ENCODE measurements around the gene C9orf85.

Gene C9orf85

DNA sequence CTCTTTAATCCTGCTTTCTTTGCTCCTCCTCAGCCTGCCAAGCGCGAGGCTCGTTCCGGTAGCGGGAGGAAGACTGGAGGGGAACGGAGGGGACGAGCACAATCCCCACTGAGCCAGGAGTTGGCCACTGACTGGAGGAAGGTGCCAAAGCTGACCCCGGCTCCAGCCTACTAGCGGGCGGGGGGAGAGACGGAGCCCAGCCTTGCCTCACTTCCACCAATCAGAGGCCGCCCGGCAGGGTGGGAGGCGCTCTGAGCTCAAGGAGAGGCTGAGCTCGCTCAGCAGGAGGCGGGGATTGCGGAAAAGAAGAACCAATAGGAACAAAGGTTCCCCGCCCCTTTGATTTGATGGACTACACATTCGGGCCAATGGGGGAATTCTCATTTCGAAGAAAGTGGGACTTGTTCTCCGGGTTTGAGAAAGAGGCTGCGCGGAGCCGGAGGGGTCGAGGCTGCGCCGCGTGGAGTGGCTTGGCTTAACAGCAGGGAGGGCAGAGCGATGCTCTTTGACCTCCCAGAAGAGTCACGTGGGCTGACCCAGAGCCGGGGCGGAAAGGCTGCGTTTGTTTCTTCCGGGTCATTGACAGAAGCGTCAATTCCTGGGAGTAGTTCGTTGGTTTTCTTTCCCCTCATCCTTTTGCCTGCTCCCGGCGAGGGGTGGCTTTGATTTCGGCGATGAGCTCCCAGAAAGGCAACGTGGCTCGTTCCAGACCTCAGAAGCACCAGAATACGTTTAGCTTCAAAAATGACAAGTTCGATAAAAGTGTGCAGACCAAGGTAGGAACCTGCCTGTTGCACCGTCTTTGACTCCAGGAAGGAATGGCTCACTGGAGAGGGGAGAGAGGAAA is at the start of gene C9orf85, which contains the start of gene ABHD17B:
Gene C9orf85, plus strand, starts transcription at position 579 of the 847 bp plus-strand sequence. Its CDS starts 96 bp downstream, at position 675.
Gene ABHD17B, minus strand, starts transcription at position 133 of the 847 bp plus-strand sequence. CDS start 36,113 bp downstream, outside the sequence.
- Histone ChIP-seq H2AFZ (ENCODE audit: low read length) (no peak within 1 kb of the TSS), H3K27me3 (ENCODE audit: insufficient read depth, low read length) (no peaks in the 10 kb centered on the region)
- TF ChIP-seq EZH2 (IDR thresholded peaks at IDR 0.05; ENCODE audit: borderline replicate concordance, low read length) (no peak), CTCF (IDR thresholded peaks at IDR 0.05; ENCODE audit: low read length) (no peak)

GRCh38 chr9:71863631-71864030 is 47.8 kb upstream of the C9orf85 start:
- no peaks in the 10 kb centered on the region for H3K27me3 ChIP-seq (ENCODE audit: insufficient read depth, low read length)
- no peak overlapping the region for H3K9ac ChIP-seq (ENCODE audit: low read length)
- H2AFZ ChIP-seq (ENCODE audit: low read length) = no peak overlapping the region
- H3K27ac ChIP-seq (ENCODE audit: low read depth, low read length, poor library complexity, severe bottlenecking) = no peak overlapping the region
- H3F3A ChIP-seq (ENCODE audit: insufficient read depth, low read length) = no peaks in the 10 kb centered on the region
- H3K79me2 ChIP-seq (ENCODE audit: insufficient read depth, low read length) = no peaks in the 10 kb centered on the region
- H3K9me3 ChIP-seq (ENCODE audit: low read length) = peaks cover 15% of the 10 kb centered on the region; the same call in 1 of the 2 replicates
- TF ChIP-seq CTCF (IDR thresholded peaks at IDR 0.05; ENCODE audit: low read length) = no peak
- no peak for TF ChIP-seq EZH2 (IDR thresholded peaks at IDR 0.05; ENCODE audit: borderline replicate concordance, low read length)
- H4K20me1 ChIP-seq (ENCODE audit: insufficient read depth, low read length) = no peaks in the 10 kb centered on the region
- peaks cover 22% of the 10 kb centered on the region for H3K36me3 ChIP-seq (ENCODE audit: insufficient read depth, low read length)
- no peak overlapping the region for H3K4me2 ChIP-seq (ENCODE audit: low read length)
- no peaks in the 10 kb centered on the region for H3K9me2 ChIP-seq (ENCODE audit: low read depth, low read length)
- no peaks in the 10 kb centered on the region for H3K4me1 ChIP-seq (ENCODE audit: insufficient read depth, low read length, severe bottlenecking)
- H3K4me3 ChIP-seq (ENCODE audit: low read depth, low read length, poor library complexity, severe bottlenecking) = no peak overlapping the region

More for the DNA sequence above, at the start of gene C9orf85, which contains the start of gene ABHD17B:
- Histone ChIP-seq H3K27ac (ENCODE audit: low read depth, low read length, poor library complexity, severe bottlenecking) (peak within 1 kb of the TSS; percentile 74), H3K4me3 (ENCODE audit: low read depth, low read length, poor library complexity, severe bottlenecking) (peak within 1 kb of the TSS; percentile 83), H3K9me2 (ENCODE audit: low read depth, low read length) (no peaks in the 10 kb centered on the region), H3K4me2 (ENCODE audit: low read length) (peak within 1 kb of the TSS; percentile 84), H3K9ac (ENCODE audit: low read length) (peak within 1 kb of the TSS; percentile 83), H3K36me3 (ENCODE audit: insufficient read depth, low read length) (peaks cover 2% of the 10 kb centered on the region; the same call in 1 of the 2 replicates), H3K4me1 (ENCODE audit: insufficient read depth, low read length, severe bottlenecking) (peaks cover 46% of the 10 kb centered on the region), H3K79me2 (ENCODE audit: insufficient read depth, low read length) (peaks cover 86% of the 10 kb centered on the region), H4K20me1 (ENCODE audit: insufficient read depth, low read length) (no peaks in the 10 kb centered on the region), H3K9me3 (ENCODE audit: low read length) (no peaks in the 10 kb centered on the region), H3F3A (ENCODE audit: insufficient read depth, low read length) (no peaks in the 10 kb centered on the region)

- no peaks in the 10 kb centered on the region for H3K27me3 ChIP-seq (ENCODE audit: insufficient read depth, low read length)
- TF ChIP-seq CTCF (IDR thresholded peaks at IDR 0.05; ENCODE audit: low read length) (no peak), EZH2 (IDR thresholded peaks at IDR 0.05; ENCODE audit: borderline replicate concordance, low read length) (no peak)
- no peaks in the 10 kb centered on the region for H4K20me1 ChIP-seq (ENCODE audit: insufficient read depth, low read length)
- peaks cover 18% of the 10 kb centered on the region for H3K9me3 ChIP-seq (ENCODE audit: low read length)
- H3F3A ChIP-seq (ENCODE audit: insufficient read depth, low read length) = no peaks in the 10 kb centered on the region
- no peaks in the 10 kb centered on the region for H3K4me1 ChIP-seq (ENCODE audit: insufficient read depth, low read length, severe bottlenecking)
- H3K27ac ChIP-seq (ENCODE audit: low read depth, low read length, poor library complexity, severe bottlenecking) = no peak overlapping the region
- H3K36me3 ChIP-seq (ENCODE audit: insufficient read depth, low read length) = peaks cover 16% of the 10 kb centered on the region
- H3K79me2 ChIP-seq (ENCODE audit: insufficient read depth, low read length) = peaks cover 41% of the 10 kb centered on the region
- H3K9ac ChIP-seq (ENCODE audit: low read length) = no peak overlapping the region
- H3K4me2 ChIP-seq (ENCODE audit: low read length) = no peak overlapping the region
- no peaks in the 10 kb centered on the region for H3K9me2 ChIP-seq (ENCODE audit: low read depth, low read length)
- H2AFZ ChIP-seq (ENCODE audit: low read length) = no peak overlapping the region
- no peak overlapping the region for H3K4me3 ChIP-seq (ENCODE audit: low read depth, low read length, poor library complexity, severe bottlenecking)
Observed at GRCh38 chr9:71875345-71875744, 36.1 kb upstream of the C9orf85 start.
